ENCODE data around the gene CNTNAP2.

GRCh38 chr7:146355216-146355615, 238.6 kb downstream of the CNTNAP2 start:
- TF ChIP-seq POLR2A (IDR thresholded peaks at IDR 0.05) (no peak), CTCF (IDR thresholded peaks at IDR 0.05) (no peak), POLR2AphosphoS5 (IDR thresholded peaks at IDR 0.05; ENCODE audit: insufficient read depth in 1 of 2, low read depth in 1 of 2) (no peak)
